AG09309 (cell line): ENCODE data around the gene OPRD1.

Source experiments
- DNase-seq: peaks from one replicate; pipeline ENCODE4 v3.0.0-alpha.2; 2010; ENCODE audit warnings: low read depth
- H3K4me3 ChIP-seq: 2 replicates; pipeline ENCODE4 v1.5.1; 2011; ENCODE audit warnings: mild to moderate bottlenecking, low read depth, low read length, moderate library complexity; ENCODE audit not compliant: control insufficient read depth
- CTCF ChIP-seq: IDR thresholded peaks from 2 replicates; pipeline ENCODE4 v1.5.1; 2011; ENCODE audit warnings: mild to moderate bottlenecking, low read depth, low read length, inconsistent platforms; ENCODE audit not compliant: insufficient read depth, control insufficient read depth; ENCODE audit errors: missing control alignments

OPRD1 gene

GRCh38 chr1:28895896-28896608 lies 84.1 kb downstream of the OPRD1 start:
- TF ChIP-seq CTCF = no peak

GRCh38 chr1:28896609-28896986 lies 84.6 kb downstream of the OPRD1 start:
- no peak for TF ChIP-seq CTCF
- H3K4me3 ChIP-seq = no peak overlapping the region
- DNase-seq = no peak

More at GRCh38 chr1:28895896-28896608, 84.1 kb downstream of the OPRD1 start:
- DNase-seq = no peak
- H3K4me3 ChIP-seq = no peak overlapping the region

GRCh38 chr1:28897789-28898188 lies 85.8 kb downstream of the OPRD1 start:
- no peak for TF ChIP-seq CTCF
- H3K4me3 ChIP-seq = no peak overlapping the region
- no peak for DNase-seq

GRCh38 chr1:28898405-28898881 lies 86.5 kb downstream of the OPRD1 start:
- no peak overlapping the region for H3K4me3 ChIP-seq
- no peak for TF ChIP-seq CTCF
- no peak for DNase-seq

GRCh38 chr1:28899267-28899666 lies 87.3 kb downstream of the OPRD1 start:
- no peak for DNase-seq
- no peak overlapping the region for H3K4me3 ChIP-seq
- no peak for TF ChIP-seq CTCF

- TF ChIP-seq CTCF = no peak
- H3K4me3 ChIP-seq = no peak overlapping the region
- DNase-seq = no peak
Measured at GRCh38 chr1:28900562-28900961, 88.6 kb downstream of the OPRD1 start.
